HEK293T (cell line): ENCODE measurements around the gene COL10A1.

Source experiments
- BHLHE40 ChIP-seq: fragments of 450-650 bp; IDR thresholded peaks from 2 replicates; pipeline ENCODE4 v1.6.1; 2016; ENCODE audit warnings: mild to moderate bottlenecking, moderate library complexity, borderline replicate concordance
- CTBP1 ChIP-seq: fragments of 450-650 bp; IDR thresholded peaks from 2 replicates; pipeline ENCODE4 v1.6.1; 2016; ENCODE audit warnings: borderline replicate concordance
- ELF4 ChIP-seq: fragments of 450-650 bp; IDR thresholded peaks from 2 replicates; pipeline ENCODE4 v1.6.1; 2017; ENCODE audit warnings: antibody characterized with exemption
- FOXA1 ChIP-seq: fragments of 450-650 bp; IDR thresholded peaks from 2 replicates; pipeline ENCODE4 v1.6.1; 2016; ENCODE audit warnings: mild to moderate bottlenecking
- FOXK2 ChIP-seq: fragments of 450-650 bp; IDR thresholded peaks from 2 replicates; pipeline ENCODE4 v1.6.1; 2016; ENCODE audit warnings: mild to moderate bottlenecking
- FOXM1 ChIP-seq: fragments of 450-650 bp; IDR thresholded peaks from 2 replicates; pipeline ENCODE4 v1.6.1; 2017; ENCODE audit warnings: mild to moderate bottlenecking, borderline replicate concordance
- HDGF ChIP-seq: fragments of 450-650 bp; IDR thresholded peaks from 2 replicates; pipeline ENCODE4 v1.6.1; 2017; ENCODE audit warnings: antibody characterized with exemption, borderline replicate concordance
- LEF1 ChIP-seq: fragments of 450-650 bp; IDR thresholded peaks from 2 replicates; pipeline ENCODE4 v1.6.1; 2017; ENCODE audit warnings: mild to moderate bottlenecking, borderline replicate concordance
- NFRKB ChIP-seq: fragments of 450-650 bp; IDR thresholded peaks from 2 replicates; pipeline ENCODE4 v1.6.1; 2016; ENCODE audit warnings: mild to moderate bottlenecking, moderate library complexity
- SP1 ChIP-seq: fragments of 450-650 bp; IDR thresholded peaks from 2 replicates; pipeline ENCODE4 v1.6.1; 2017
- SUZ12 ChIP-seq: fragments of 450-650 bp; IDR thresholded peaks from 2 replicates; pipeline ENCODE4 v1.6.1; 2016; ENCODE audit warnings: mild to moderate bottlenecking
- TARDBP ChIP-seq: fragments of 450-650 bp; IDR thresholded peaks from 2 replicates; pipeline ENCODE4 v1.6.1; 2016
- ZNF384 ChIP-seq: fragments of 450-650 bp; IDR thresholded peaks from 2 replicates; pipeline ENCODE4 v1.6.1; 2016
- TF ChIP-seq, protein P1 (sequence below): fragments of 450-650 bp; IDR thresholded peaks from 2 replicates; pipeline ENCODE4 v1.6.1; 2016

DNA sequence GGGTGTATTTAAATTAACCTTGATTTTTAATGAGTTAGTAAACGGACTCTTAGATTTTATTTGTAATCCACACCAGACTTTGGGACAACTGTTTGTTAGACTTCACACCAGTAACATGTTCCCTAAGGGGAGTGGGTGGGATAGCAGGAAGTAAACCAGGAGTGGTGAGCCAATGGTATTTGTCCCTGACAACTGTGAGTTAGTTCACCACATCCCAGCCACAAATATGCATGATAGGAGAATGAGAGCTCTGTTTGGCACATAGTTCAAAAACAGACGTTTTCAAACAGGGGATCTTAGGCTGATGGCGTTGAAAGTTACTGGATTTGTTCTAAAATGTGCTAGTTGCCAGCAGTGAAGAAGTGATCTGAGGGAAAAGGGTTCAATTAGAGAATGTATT, 18.7 kb upstream of the COL10A1 start:
- TF ChIP-seq NFRKB (no peak), ZNF384 (no peak), SP1 (no peak), BHLHE40 (no peak), CTBP1 (no peak), SUZ12 (no peak), LEF1 (no peak), ELF4 (no peak), TARDBP (no peak), FOXK2 (no peak), FOXA1 (no peak), HDGF (no peak), FOXM1 (no peak)
- TF ChIP-seq, protein P1, sequence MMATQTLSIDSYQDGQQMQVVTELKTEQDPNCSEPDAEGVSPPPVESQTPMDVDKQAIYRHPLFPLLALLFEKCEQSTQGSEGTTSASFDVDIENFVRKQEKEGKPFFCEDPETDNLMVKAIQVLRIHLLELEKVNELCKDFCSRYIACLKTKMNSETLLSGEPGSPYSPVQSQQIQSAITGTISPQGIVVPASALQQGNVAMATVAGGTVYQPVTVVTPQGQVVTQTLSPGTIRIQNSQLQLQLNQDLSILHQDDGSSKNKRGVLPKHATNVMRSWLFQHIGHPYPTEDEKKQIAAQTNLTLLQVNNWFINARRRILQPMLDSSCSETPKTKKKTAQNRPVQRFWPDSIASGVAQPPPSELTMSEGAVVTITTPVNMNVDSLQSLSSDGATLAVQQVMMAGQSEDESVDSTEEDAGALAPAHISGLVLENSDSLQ = no peak
